Activated naive CD4-positive, alpha-beta T cell treated with anti-CD3 and anti-CD28 coated beads for 36 hours (primary cell): ENCODE results near the gene LPCAT4. TPM values are rescaled to one million over a fixed set of nuclear protein-coding genes. Genes with fewer than 3 reads are reported as not detected.
"Not testable (repeated sequence)": the region's sequence is repeated elsewhere in the genome, so short reads cannot be mapped to it uniquely, and the experiment has no call there.

ENCODE experiments used
- CTCF ChIA-PET: fragments of 350-600 bp; sonication (Branson Sonifier 250); formaldehyde crosslinking; loops from one replicate; lab custom pipeline; 2021; ENCODE audit warnings: antibody characterized with exemption; lab: Charles Lee
- DNase-seq: peaks from one replicate; pipeline ENCODE4 v3.0.0-alpha.2; 2020
- H3K27ac Mint-ChIP-seq: one replicate; pipeline ENCODE4 v1.8.0; 2021; ENCODE audit warnings: mild to moderate bottlenecking, mixed read lengths
- H3K27me3 Mint-ChIP-seq: one replicate; pipeline ENCODE4 v1.8.0; 2021; ENCODE audit warnings: low read depth, mixed read lengths
- H3K36me3 Mint-ChIP-seq: one replicate; pipeline ENCODE4 v1.8.0; 2021; ENCODE audit warnings: low read depth, mixed read lengths
- H3K4me1 Mint-ChIP-seq: one replicate; pipeline ENCODE4 v1.8.0; 2021; ENCODE audit warnings: low read depth, mixed read lengths
- H3K4me3 Mint-ChIP-seq: one replicate; pipeline ENCODE4 v1.8.0; 2021; ENCODE audit warnings: mild to moderate bottlenecking, moderate library complexity, mixed read lengths
- H3K9me3 Mint-ChIP-seq: one replicate; pipeline ENCODE4 v1.8.0; 2021; ENCODE audit warnings: mixed read lengths
- intact Hi-C: fragments of 100-400 bp; cut with micrococcal nuclease; formaldehyde crosslinking; loops from one replicate; pipeline ENCODE4 v1.15.1; 2023
- total RNA-seq, 2 experiments: library from RNA; stranded (reverse); gene quantifications; one replicate each; pipeline ENCODE4 v1.2.3, GENCODE V29; 2021

The LPCAT4 gene
- total RNA-seq, 2 experiments from 2014 or later, result 63.5 to 66.8 TPM

GRCh38 chr15:34342213-34342736, 24.7 kb downstream of the LPCAT4 start:
- DNase-seq, intact Hi-C loops, H3K4me3 Mint-ChIP-seq, H3K27me3 Mint-ChIP-seq, H3K9me3 Mint-ChIP-seq, H3K27ac Mint-ChIP-seq: not testable (repeated sequence)
- Mint-ChIP-seq H3K4me1 (peaks cover 36% of the 10 kb centered on the region), H3K36me3 (peaks cover 25% of the 10 kb centered on the region)
- CTCF ChIA-PET, result interaction anchor here (1.1 to 2.3 kb wide), 6 partner anchors 14 to 246 kb away, joined by 3 to 21 read pairs (median 7); partner anchors contain the start of genes GOLGA8B and LPCAT4

GRCh38 chr15:34341381-34342212, 25.4 kb downstream of the LPCAT4 start:
- Mint-ChIP-seq H3K9me3 (no peaks in the 10 kb centered on the region), H3K4me3 (no peak overlapping the region), H3K27me3 (no peaks in the 10 kb centered on the region), H3K27ac (no peak overlapping the region), H3K36me3 (peaks cover 30% of the 10 kb centered on the region), H3K4me1 (peaks cover 39% of the 10 kb centered on the region)
- CTCF ChIA-PET, result interaction anchor here (1.3 to 2.1 kb wide), 2 partner anchors 13 to 25 kb away, joined by 4 to 21 read pairs; partner anchors contain the start of gene LPCAT4
- DNase-seq, result no peak
- intact Hi-C loops, result no loop called here

GRCh38 chr15:34339946-34340345, 27.1 kb downstream of the LPCAT4 start:
- H3K4me1 Mint-ChIP-seq, result peaks cover 43% of the 10 kb centered on the region
- no peak overlapping the region for H3K4me3 Mint-ChIP-seq
- peaks cover 31% of the 10 kb centered on the region for H3K36me3 Mint-ChIP-seq
- intact Hi-C loops, result loop anchor here (5.0 kb wide), 1 partner anchor 1148 kb away; the partner anchor contains the start of gene FMN1
- CTCF ChIA-PET, result interaction anchor here (1.3 to 2.7 kb wide), 2 partner anchors 11 to 98 kb away, joined by 3 to 9 read pairs; no protein-coding TSS in a partner anchor
- no peaks in the 10 kb centered on the region for H3K9me3 Mint-ChIP-seq
- DNase-seq, result no peak
- peak overlapping the region; percentile 32 for H3K27ac Mint-ChIP-seq
- H3K27me3 Mint-ChIP-seq, result no peaks in the 10 kb centered on the region

GRCh38 chr15:34338347-34338746, 28.6 kb downstream of the LPCAT4 start:
- Mint-ChIP-seq H3K4me3 (peak overlapping the region; percentile 95), H3K27me3 (no peaks in the 10 kb centered on the region), H3K4me1 (peaks cover 51% of the 10 kb centered on the region), H3K36me3 (peaks cover 31% of the 10 kb centered on the region), H3K9me3 (no peaks in the 10 kb centered on the region), H3K27ac (no peak overlapping the region)
- intact Hi-C loops, result loop anchor here (1.0 to 5.0 kb wide), 2 partner anchors 113 to 1146 kb away; partner anchors contain the start of genes EMC4 and FMN1
- no peak for DNase-seq
- CTCF ChIA-PET, result interaction anchor here (0.6 to 2.7 kb wide), 5 partner anchors 9 to 281 kb away, joined by 3 to 9 read pairs (median 3); no protein-coding TSS in a partner anchor

- peaks cover 53% of the 10 kb centered on the region for H3K4me1 Mint-ChIP-seq
- H3K36me3 Mint-ChIP-seq, result peaks cover 31% of the 10 kb centered on the region
- intact Hi-C loops, result loop anchor here (1.0 to 5.0 kb wide), 6 partner anchors 9 to 1145 kb away; partner anchors contain the start of genes EMC4, EMC7, FMN1 and LPCAT4
- no peaks in the 10 kb centered on the region for H3K9me3 Mint-ChIP-seq
- peak within 1 kb of the TSS; percentile 97 for H3K27ac Mint-ChIP-seq
- peak within 1 kb of the TSS; percentile 95 for H3K4me3 Mint-ChIP-seq
- DNase-seq, result peak; percentile 91
- CTCF ChIA-PET, result interaction anchor here (0.7 to 2.7 kb wide), 6 partner anchors 9 to 275 kb away, joined by 3 to 9 read pairs (median 3); no protein-coding TSS in a partner anchor
- H3K27me3 Mint-ChIP-seq, result no peaks in the 10 kb centered on the region
Observed at GRCh38 chr15:34337557-34338306, 29.3 kb downstream of the LPCAT4 start, which contains the start of gene SLC12A6. SLC12A6 (minus strand) TSS chr15:34337781; CDS start chr15:34336680, 1,101 bp downstream.

- no peaks in the 10 kb centered on the region for H3K9me3 Mint-ChIP-seq
- intact Hi-C loops, result loop anchor here (1.0 to 5.0 kb wide), 5 partner anchors 9 to 1145 kb away; partner anchors contain the start of genes EMC7, FMN1, LPCAT4 and ZNF770
- H3K4me3 Mint-ChIP-seq, result peak overlapping the region; percentile 95
- H3K36me3 Mint-ChIP-seq, result peaks cover 31% of the 10 kb centered on the region
- no peaks in the 10 kb centered on the region for H3K27me3 Mint-ChIP-seq
- H3K4me1 Mint-ChIP-seq, result peaks cover 60% of the 10 kb centered on the region
- peak overlapping the region; percentile 97 for H3K27ac Mint-ChIP-seq
- CTCF ChIA-PET, result interaction anchor here (0.7 to 2.7 kb wide), 7 partner anchors 9 to 96 kb away, joined by 3 to 9 read pairs (median 5); no protein-coding TSS in a partner anchor
- peak; percentile 53 for DNase-seq
Observed at GRCh38 chr15:34336991-34337556, 29.9 kb downstream of the LPCAT4 start.

- Mint-ChIP-seq H3K4me3 (peak overlapping the region; percentile 95), H3K27ac (peak overlapping the region; percentile 97), H3K4me1 (peaks cover 59% of the 10 kb centered on the region), H3K27me3 (no peaks in the 10 kb centered on the region), H3K9me3 (no peaks in the 10 kb centered on the region), H3K36me3 (peaks cover 25% of the 10 kb centered on the region)
- CTCF ChIA-PET, result interaction anchor here (0.9 to 2.2 kb wide), 6 partner anchors 8 to 251 kb away, joined by 3 to 9 read pairs (median 6); no protein-coding TSS in a partner anchor
- intact Hi-C loops, result loop anchor here (2.0 to 5.0 kb wide), 2 partner anchors 652 to 1144 kb away; partner anchors contain the start of genes FMN1 and ZNF770
- peak; percentile 25 for DNase-seq
Observed at GRCh38 chr15:34336231-34336990, 30.6 kb downstream of the LPCAT4 start.

- DNase-seq, result no peak
- H3K9me3 Mint-ChIP-seq, result no peaks in the 10 kb centered on the region
- H3K27ac Mint-ChIP-seq, result peak overlapping the region; percentile 97
- peaks cover 19% of the 10 kb centered on the region for H3K36me3 Mint-ChIP-seq
- peaks cover 60% of the 10 kb centered on the region for H3K4me1 Mint-ChIP-seq
- H3K27me3 Mint-ChIP-seq, result no peaks in the 10 kb centered on the region
- H3K4me3 Mint-ChIP-seq, result peak overlapping the region; percentile 95
- intact Hi-C loops, result loop anchor here (2.0 to 5.0 kb wide), 3 partner anchors 297 to 1143 kb away; partner anchors contain the start of genes AVEN, FMN1 and ZNF770
- CTCF ChIA-PET, result interaction anchor here (0.5 to 2.2 kb wide), 4 partner anchors 8 to 252 kb away, joined by 4 to 9 read pairs (median 7); no protein-coding TSS in a partner anchor
Observed at GRCh38 chr15:34335176-34336032, 31.6 kb downstream of the LPCAT4 start.

- Mint-ChIP-seq H3K4me3 (peak overlapping the region; percentile 95), H3K27ac (peak overlapping the region; percentile 97), H3K36me3 (peaks cover 12% of the 10 kb centered on the region), H3K27me3 (no peaks in the 10 kb centered on the region), H3K9me3 (no peaks in the 10 kb centered on the region), H3K4me1 (peaks cover 58% of the 10 kb centered on the region)
- intact Hi-C loops, result loop anchor here (1.0 to 5.0 kb wide), 3 partner anchors 95 to 1142 kb away; partner anchors contain the start of genes AVEN and FMN1
- CTCF ChIA-PET, result interaction anchor here (2.4 kb wide), 1 partner anchor 93 kb away, joined by 15 read pairs; no protein-coding TSS in a partner anchor
- no peak for DNase-seq
Observed at GRCh38 chr15:34334672-34335071, 32.3 kb downstream of the LPCAT4 start.
